Colon (tissue), 2 donors: ENCODE measurements around the gene LAMC2.

Source experiments
- FAIRE-seq: peaks from 2 replicates; lab custom pipeline; 2012; peaks lifted over from hg19 to GRCh38; lab: Jason Lieb, UNC
- donor health status: control.
- donor health status: control.

The LAMC2 gene

GRCh38 chr1:183287191-183287675 lies 101.2 kb downstream of the LAMC2 start:
- FAIRE-seq = no peak

- FAIRE-seq = no peak
Measured at GRCh38 chr1:183288583-183288982, 102.5 kb downstream of the LAMC2 start.

GRCh38 chr1:183289051-183289496 lies 103.0 kb downstream of the LAMC2 start:
- no peak for FAIRE-seq

- no peak for FAIRE-seq
Measured at GRCh38 chr1:183290628-183291027, 104.6 kb downstream of the LAMC2 start.

- no peak for FAIRE-seq
Measured at GRCh38 chr1:183291216-183291762, 105.2 kb downstream of the LAMC2 start.

- FAIRE-seq = no peak
Measured at GRCh38 chr1:183291802-183292514, 105.9 kb downstream of the LAMC2 start.

GRCh38 chr1:183293241-183293640 lies 107.2 kb downstream of the LAMC2 start:
- FAIRE-seq = no peak

GRCh38 chr1:183293876-183294275 lies 107.8 kb downstream of the LAMC2 start:
- no peak for FAIRE-seq
